Urothelium cell line (cell line): ENCODE results near the gene PLK2.
A peak's percentile ranks its signal among the peaks of the same experiment; 100 is the strongest.

ENCODE experiments used
- DNase-seq: peaks from one replicate; pipeline ENCODE4 v3.0.0; 2011; ENCODE audit warnings: low spot score, mixed read lengths
- FAIRE-seq: peaks from 2 replicates; lab custom pipeline; 2011; peaks lifted over from hg19 to GRCh38; lab: Jason Lieb, UNC

Gene PLK2

GRCh38 chr5:58450811-58451629, 8.9 kb downstream of the PLK2 start:
- no peak for DNase-seq

GRCh38 chr5:58450018-58450417, 9.9 kb downstream of the PLK2 start:
- no peak for DNase-seq
- no peak for FAIRE-seq

More at GRCh38 chr5:58450811-58451629, 8.9 kb downstream of the PLK2 start:
- FAIRE-seq: no peak

- FAIRE-seq: no peak
- DNase-seq: no peak
These were observed 12.7 kb downstream of the PLK2 start for GRCh38 chr5:58447226-58447625.

- FAIRE-seq (no peak), DNase-seq (no peak)
These were observed 13.9 kb downstream of the PLK2 start for GRCh38 chr5:58446024-58446423.

DNA sequence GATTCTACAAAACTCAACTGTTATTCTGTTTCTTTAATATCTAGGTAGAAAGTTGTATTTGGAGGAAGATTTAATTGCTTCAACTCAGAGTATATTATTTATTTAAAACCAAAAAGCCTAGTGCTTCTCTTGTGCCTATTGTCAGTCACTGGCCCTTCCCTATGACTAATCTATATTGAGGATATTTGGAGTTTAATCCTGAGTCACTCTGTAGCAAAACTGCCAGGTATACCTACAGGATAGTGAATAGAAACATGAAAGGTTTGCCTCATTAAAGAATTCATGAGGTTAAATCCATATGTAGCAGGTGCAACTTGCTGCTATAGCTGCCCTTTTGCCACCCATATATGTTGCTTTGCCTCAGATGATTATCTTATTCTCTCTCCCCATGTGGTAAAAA, 15.1 kb downstream of the PLK2 start:
- no peak for DNase-seq
- FAIRE-seq: no peak

GRCh38 chr5:58440901-58441460, 18.9 kb downstream of the PLK2 start:
- FAIRE-seq (no peak), DNase-seq (no peak)

DNA sequence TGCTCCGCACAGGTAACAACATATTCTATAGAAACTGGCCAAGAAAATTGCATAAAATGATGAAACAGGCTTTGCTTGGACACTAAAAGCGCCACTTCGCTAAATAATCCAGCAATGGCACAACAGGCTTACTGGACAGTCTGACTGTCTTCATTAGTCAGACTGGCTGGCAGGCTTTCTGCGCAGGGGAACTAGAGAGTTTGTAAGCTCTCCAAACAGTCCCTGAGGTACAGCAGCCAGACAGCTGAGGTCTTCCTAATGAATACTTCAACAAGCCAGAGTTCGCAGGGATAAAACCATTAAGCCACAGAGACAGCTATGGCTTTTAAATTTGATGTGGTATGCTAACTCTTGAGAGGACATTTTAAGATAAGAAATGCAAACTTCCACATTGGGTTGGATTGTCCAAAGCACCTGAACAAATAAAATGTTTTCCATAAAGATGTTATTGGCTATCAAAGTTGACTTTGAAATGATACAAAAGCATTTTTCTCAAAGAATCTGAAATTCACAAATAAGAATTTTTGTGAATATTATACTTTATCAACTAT, 20.7 kb downstream of the PLK2 start:
- FAIRE-seq (no peak), DNase-seq (no peak)

- DNase-seq: no peak
- no peak for FAIRE-seq
These were observed 22.2 kb downstream of the PLK2 start for GRCh38 chr5:58437661-58438060.

GRCh38 chr5:58431832-58432231, 28.1 kb downstream of the PLK2 start:
- FAIRE-seq (no peak), DNase-seq (no peak)

- FAIRE-seq (no peak), DNase-seq (no peak)
These were observed 47.0 kb downstream of the PLK2 start for GRCh38 chr5:58412932-58413331.

- FAIRE-seq (no peak), DNase-seq (no peak)
These were observed 47.8 kb downstream of the PLK2 start for GRCh38 chr5:58412081-58412480.

GRCh38 chr5:58411372-58411771, 48.5 kb downstream of the PLK2 start:
- FAIRE-seq (no peak), DNase-seq (no peak)

- no peak for FAIRE-seq
- peak; percentile 31 for DNase-seq
These were observed 49.4 kb downstream of the PLK2 start for GRCh38 chr5:58410441-58410840.

- peak; percentile 27 for DNase-seq
- no peak for FAIRE-seq
These were observed 52.7 kb downstream of the PLK2 start for GRCh38 chr5:58407042-58407719.

GRCh38 chr5:58406394-58406793, 53.5 kb downstream of the PLK2 start:
- FAIRE-seq (no peak), DNase-seq (no peak)

DNA sequence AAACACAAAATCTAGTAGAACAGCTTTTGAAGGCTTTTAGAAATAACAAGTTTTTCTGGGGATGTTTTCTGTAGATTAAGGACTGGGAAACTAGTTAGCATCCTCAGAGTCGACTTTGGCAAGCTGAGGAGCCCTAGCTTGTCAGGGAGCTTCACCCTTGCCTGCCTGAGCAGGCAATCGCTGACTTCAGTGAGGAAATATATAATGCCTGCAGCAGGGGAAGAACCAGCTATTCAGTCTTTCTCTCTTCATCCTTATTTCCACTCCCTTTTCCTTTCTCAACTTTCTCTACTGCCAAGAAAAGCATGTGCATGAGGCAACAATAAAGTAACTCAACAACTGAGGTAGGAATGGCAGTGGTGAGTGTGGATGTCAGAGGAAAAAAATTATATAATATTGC, 54.7 kb downstream of the PLK2 start:
- DNase-seq (no peak), FAIRE-seq (no peak)

DNA sequence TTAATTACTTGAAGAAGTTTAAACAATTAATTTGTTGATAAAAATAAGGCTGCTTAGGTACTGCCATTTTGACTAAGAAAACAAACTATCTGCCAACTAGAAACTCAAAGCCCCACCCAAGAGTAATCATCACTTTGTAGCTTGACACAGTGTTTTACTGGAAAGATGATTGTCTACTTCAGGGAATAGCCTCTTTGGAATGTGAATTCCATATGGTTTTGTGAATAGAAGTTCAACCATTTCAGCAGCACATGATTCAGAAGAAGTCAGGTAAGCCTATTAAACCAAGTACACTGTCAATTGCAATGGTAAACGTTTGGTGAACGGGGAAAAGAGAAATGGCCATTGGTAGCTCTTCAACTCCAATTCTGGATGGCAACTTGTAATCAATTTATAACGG, 55.2 kb downstream of the PLK2 start:
- no peak for DNase-seq
- FAIRE-seq: no peak
